GM12801 (cell line): Measurements from ENCODE around the gene FOXA1.

ENCODE experiments used
- TF ChIP-seq, protein P1 (sequence below): IDR thresholded peaks from one replicate; pipeline ENCODE4 v1.5.1; 2011; ENCODE audit warnings: control low read depth; ENCODE audit not compliant: insufficient read length; ENCODE audit errors: extremely low read depth

FOXA1 gene

GRCh38 chr14:37594971-37595808 lies at the start of gene FOXA1, which contains the start of gene TTC6:
Gene FOXA1 (minus strand): TSS chr14:37595249. CDS start chr14:37594972, 277 bp downstream.
Gene TTC6 (plus strand): TSS chr14:37595629. CDS start chr14:37622065, 26,436 bp downstream.
- TF ChIP-seq, protein P1, sequence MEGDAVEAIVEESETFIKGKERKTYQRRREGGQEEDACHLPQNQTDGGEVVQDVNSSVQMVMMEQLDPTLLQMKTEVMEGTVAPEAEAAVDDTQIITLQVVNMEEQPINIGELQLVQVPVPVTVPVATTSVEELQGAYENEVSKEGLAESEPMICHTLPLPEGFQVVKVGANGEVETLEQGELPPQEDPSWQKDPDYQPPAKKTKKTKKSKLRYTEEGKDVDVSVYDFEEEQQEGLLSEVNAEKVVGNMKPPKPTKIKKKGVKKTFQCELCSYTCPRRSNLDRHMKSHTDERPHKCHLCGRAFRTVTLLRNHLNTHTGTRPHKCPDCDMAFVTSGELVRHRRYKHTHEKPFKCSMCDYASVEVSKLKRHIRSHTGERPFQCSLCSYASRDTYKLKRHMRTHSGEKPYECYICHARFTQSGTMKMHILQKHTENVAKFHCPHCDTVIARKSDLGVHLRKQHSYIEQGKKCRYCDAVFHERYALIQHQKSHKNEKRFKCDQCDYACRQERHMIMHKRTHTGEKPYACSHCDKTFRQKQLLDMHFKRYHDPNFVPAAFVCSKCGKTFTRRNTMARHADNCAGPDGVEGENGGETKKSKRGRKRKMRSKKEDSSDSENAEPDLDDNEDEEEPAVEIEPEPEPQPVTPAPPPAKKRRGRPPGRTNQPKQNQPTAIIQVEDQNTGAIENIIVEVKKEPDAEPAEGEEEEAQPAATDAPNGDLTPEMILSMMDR: no peak

DNA sequence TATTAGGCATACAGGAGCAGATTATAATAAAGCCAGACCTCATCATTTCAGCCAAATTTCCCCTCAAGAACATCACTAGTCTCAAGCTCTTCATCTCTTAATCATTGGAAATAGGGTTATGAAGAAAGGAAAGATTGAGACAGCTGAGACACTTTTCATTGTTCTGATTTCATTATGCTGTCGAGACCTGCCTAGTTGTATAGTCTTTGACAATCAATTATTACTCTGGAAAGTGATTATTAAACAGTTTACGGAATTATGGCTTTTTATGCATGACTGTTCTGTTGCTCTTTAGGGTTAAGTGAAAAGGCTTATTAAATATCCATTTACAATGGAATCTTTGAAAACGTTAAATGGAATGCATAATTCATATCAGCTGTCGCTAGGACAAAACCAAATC lies 48.7 kb upstream of the FOXA1 start:
- TF ChIP-seq, protein P1: no peak

DNA sequence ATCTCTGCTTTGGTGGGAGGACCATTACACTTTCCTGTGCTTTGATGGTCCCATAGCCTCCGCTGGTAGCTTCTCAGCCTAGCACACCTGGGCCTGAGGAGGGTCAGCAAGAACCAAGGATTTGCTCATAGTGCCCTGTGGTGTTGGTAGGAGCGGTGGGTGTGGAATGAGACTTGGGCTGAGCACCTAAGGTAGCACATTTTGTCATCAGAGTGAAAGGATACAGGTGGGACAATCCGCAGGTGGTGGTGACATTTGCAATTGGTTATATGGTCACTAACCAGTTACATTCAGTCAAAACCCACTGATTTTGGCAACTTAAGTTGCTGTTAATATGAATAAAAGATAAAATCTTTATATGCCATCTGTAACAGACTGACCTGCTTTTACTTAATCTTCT lies 47.1 kb upstream of the FOXA1 start:
- TF ChIP-seq, protein P1: no peak

DNA sequence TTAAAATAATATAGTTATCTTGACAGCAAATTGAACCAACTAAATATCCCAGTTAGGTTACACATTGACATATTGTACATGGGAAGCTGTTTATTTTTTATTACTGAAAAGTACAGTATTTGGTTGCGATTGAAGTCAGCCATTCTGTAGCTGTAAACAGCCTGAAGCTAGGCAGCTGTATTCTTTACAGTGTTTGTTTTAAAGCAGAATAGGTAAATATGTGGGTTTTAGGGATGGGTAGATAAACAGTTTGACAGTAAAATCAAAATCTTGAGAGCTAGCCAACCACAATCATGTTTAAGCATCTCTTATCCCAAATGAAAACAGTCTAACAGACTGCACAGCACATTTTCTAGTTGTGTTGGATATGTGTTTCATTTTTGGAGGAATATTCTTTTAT lies 46.1 kb upstream of the FOXA1 start:
- TF ChIP-seq, protein P1: no peak

DNA sequence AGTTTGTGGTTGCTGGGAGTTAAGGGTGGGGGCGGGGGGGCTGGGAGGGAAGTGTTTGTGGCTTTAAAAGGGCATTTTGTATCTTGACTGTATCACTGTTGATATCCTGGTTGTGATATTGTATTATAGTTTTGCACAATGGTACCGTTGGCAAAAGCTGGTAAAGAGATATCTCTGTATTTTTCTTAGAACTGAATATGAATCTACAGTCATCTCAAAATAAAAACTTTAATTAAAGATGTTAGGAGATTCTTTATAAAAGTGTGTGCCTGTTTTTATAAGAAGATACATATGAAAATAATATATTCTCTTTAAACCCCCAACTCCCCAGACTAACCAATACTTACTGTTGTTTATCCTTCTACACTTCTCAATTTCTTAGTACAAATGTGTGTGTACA lies 43.5 kb upstream of the FOXA1 start:
- TF ChIP-seq, protein P1: no peak

GRCh38 chr14:37637341-37637740 lies 42.3 kb upstream of the FOXA1 start:
- TF ChIP-seq, protein P1: no peak

GRCh38 chr14:37625597-37626595 lies 30.8 kb upstream of the FOXA1 start:
- TF ChIP-seq, protein P1: no peak
